ENCODE results near the gene AUTS2. TPM values are rescaled to one million over a fixed set of nuclear protein-coding genes. Genes with fewer than 3 reads are reported as not detected.

Gene AUTS2
- total and polyA plus RNA-seq, 2 experiments from 2014 or later, result 3.0 to 4.4 TPM

DNA sequence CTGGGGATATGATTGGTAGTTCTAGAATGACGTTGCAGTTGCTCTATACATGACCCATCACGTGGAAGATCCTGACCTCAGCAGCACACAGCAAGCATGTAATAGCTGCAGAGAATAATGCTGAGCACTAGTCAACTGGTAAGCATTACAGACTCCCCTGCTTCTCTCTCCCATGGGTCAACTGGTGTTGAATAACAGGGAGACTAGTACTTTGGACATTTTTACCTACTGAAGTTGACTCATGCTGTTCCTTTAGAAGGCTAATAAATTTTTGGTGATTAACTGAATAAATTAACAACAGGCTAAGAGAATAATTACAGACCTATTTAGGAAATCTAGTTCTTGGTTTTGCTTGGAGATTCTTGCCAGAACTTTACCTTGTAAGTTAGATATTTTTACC, 234.1 kb downstream of the AUTS2 start:
- no peaks in the 10 kb centered on the region for H3K4me1 ChIP-seq (ENCODE audit: insufficient read depth)

DNA sequence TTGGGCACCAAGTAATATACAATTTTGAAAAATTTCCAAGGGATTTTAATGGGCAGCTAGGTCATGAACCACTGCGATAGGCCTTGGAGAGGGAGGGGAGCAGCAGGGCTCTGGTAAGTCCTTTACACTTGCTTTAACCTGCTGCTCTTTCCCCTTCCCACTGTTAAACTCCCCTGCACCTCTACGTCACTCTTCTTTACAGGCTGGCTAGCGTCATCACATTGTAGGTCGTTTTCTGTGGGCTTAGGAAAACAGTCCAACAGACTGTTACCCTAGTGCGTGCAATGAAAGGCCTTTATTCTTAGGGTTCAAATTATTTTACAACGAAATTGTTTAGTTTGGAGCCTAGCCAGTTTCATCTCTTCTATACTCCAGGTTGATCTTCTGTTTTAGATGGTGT, 235.7 kb downstream of the AUTS2 start:
- Histone ChIP-seq H3K27ac (no peak overlapping the region), H3K4me1 (ENCODE audit: insufficient read depth) (no peaks in the 10 kb centered on the region), H3K9me3 (ENCODE audit: low read depth) (no peaks in the 10 kb centered on the region), H3K4me3 (no peak overlapping the region), H3K36me3 (ENCODE audit: low read depth) (peaks cover under 1% of the 10 kb centered on the region; the same call in 1 of the 2 replicates), H3K9ac (no peak overlapping the region), H4K20me1 (ENCODE audit: insufficient read depth) (no peaks in the 10 kb centered on the region), H3K79me2 (ENCODE audit: insufficient read depth) (no peaks in the 10 kb centered on the region), H3F3A (ENCODE audit: insufficient read depth) (no peaks in the 10 kb centered on the region), H3K27me3 (replicated peaks; ENCODE audit: insufficient read depth) (no peaks in the 10 kb centered on the region), H3K4me2 (ENCODE audit: unreplicated experiment) (no peak overlapping the region), H2AFZ (no peak overlapping the region), H3K9me2 (ENCODE audit: insufficient read depth) (no peaks in the 10 kb centered on the region)
- no peak for DNase-seq
- in situ Hi-C loops (cut with MboI), result no loop called here
- WGBS, 2 experiments (ENCODE audit: low coverage in 1 of 2, low lambda C conversion rate in 2 of 2, missing lambda C conversion rate in 2 of 2), result 71 to 79% methylated on average over 6 of the region's 6 CpGs
- TF ChIP-seq EZH2 (IDR thresholded peaks at IDR 0.05; ENCODE audit: insufficient read depth, poor library complexity, severe bottlenecking) (no peak), EZH2phosphoT487 (IDR thresholded peaks at IDR 0.05; ENCODE audit: insufficient read depth, low read depth) (no peak)

More for the DNA sequence above, 234.1 kb downstream of the AUTS2 start:
- WGBS, 2 experiments (ENCODE audit: low coverage in 1 of 2, low lambda C conversion rate in 2 of 2, missing lambda C conversion rate in 2 of 2), result 59 to 65% methylated on average over 2 of the region's 2 CpGs
- Histone ChIP-seq H3K9me3 (ENCODE audit: low read depth) (no peaks in the 10 kb centered on the region), H3K4me2 (ENCODE audit: unreplicated experiment) (no peak overlapping the region), H3K9ac (no peak overlapping the region), H3K79me2 (ENCODE audit: insufficient read depth) (no peaks in the 10 kb centered on the region), H3F3A (ENCODE audit: insufficient read depth) (no peaks in the 10 kb centered on the region), H3K27me3 (replicated peaks; ENCODE audit: insufficient read depth) (no peaks in the 10 kb centered on the region), H3K9me2 (ENCODE audit: insufficient read depth) (no peaks in the 10 kb centered on the region), H3K36me3 (ENCODE audit: low read depth) (peaks cover 3% of the 10 kb centered on the region; the same call in 1 of the 2 replicates), H3K4me3 (no peak overlapping the region), H4K20me1 (ENCODE audit: insufficient read depth) (no peaks in the 10 kb centered on the region), H2AFZ (no peak overlapping the region), H3K27ac (no peak overlapping the region)
- DNase-seq, result no peak
- in situ Hi-C loops (cut with MboI), result no loop called here
- TF ChIP-seq EZH2 (IDR thresholded peaks at IDR 0.05; ENCODE audit: insufficient read depth, poor library complexity, severe bottlenecking) (no peak), EZH2phosphoT487 (IDR thresholded peaks at IDR 0.05; ENCODE audit: insufficient read depth, low read depth) (no peak)

DNA sequence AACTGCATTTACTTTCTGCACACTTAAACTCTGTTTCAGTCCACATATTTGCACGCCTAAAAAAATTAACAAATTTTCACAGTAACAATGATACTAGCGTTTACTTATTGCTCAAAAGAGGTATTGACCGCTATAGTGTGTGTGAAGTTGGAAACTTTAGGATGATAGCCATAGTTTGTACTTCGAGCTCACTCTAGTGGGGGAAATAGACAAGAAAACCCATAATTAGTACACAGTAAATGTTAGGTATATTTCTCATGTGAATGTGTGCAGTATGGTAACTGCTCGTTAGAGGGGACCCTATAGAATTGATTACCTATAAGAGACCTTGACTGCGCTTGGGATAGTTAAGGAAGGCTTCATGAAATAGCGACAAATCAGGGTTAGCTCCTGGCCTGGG, 238.4 kb downstream of the AUTS2 start:
- DNase-seq, result no peak
- H3K27me3 ChIP-seq (replicated peaks; ENCODE audit: insufficient read depth), result no peaks in the 10 kb centered on the region
- no peak overlapping the region for H3K4me2 ChIP-seq (ENCODE audit: unreplicated experiment)
- no peak for TF ChIP-seq EZH2phosphoT487 (IDR thresholded peaks at IDR 0.05; ENCODE audit: insufficient read depth, low read depth)
- H4K20me1 ChIP-seq (ENCODE audit: insufficient read depth), result no peaks in the 10 kb centered on the region
- H3K9ac ChIP-seq, result no peak overlapping the region
- no peaks in the 10 kb centered on the region for H3K79me2 ChIP-seq (ENCODE audit: insufficient read depth)
- H3K9me3 ChIP-seq (ENCODE audit: low read depth), result no peaks in the 10 kb centered on the region
- H3F3A ChIP-seq (ENCODE audit: insufficient read depth), result no peaks in the 10 kb centered on the region
- H3K9me2 ChIP-seq (ENCODE audit: insufficient read depth), result no peaks in the 10 kb centered on the region
- no peaks in the 10 kb centered on the region for H3K36me3 ChIP-seq (ENCODE audit: low read depth)
- in situ Hi-C loops (cut with MboI), result no loop called here
- no peak overlapping the region for H3K4me3 ChIP-seq
- no peak overlapping the region for H3K27ac ChIP-seq
- 90 to 93% methylated on average over 7 of the region's 7 CpGs for WGBS, 2 experiments (ENCODE audit: low coverage in 1 of 2, low lambda C conversion rate in 2 of 2, missing lambda C conversion rate in 2 of 2)
- H3K4me1 ChIP-seq (ENCODE audit: insufficient read depth), result no peaks in the 10 kb centered on the region
- no peak overlapping the region for H2AFZ ChIP-seq

DNA sequence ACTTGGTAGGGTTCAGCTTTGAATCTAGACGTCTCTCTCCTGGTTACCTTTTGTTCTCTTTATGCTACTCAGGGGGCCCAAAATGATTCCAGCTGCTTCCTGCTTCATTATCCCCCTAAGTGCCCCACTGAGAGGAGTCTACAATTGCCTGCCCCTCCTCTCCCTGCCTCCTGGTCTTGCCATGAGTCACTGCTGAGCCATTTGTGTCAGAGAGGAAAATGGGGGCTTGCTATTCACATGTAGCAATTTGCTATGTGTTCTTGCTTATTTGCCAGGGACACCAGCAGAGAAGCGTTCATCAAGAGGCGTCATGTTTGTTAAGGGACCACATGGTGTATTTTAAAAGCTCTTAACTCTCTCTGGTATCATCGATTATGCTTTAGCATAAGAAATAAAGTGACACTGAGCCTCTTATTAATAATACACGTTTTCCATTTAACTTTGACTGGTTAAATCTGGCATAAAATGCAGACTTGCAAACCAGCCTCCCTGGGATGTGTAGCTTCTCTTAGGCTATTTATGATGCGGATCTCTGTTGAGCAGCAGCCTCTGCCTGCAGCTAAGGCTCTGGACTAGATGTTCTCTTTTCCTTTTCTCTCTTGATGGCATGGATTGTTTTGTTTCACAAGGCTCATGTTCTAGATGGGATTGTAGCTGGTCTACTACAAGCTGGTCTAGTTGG, 239.3 kb downstream of the AUTS2 start:
- H3K4me3 ChIP-seq, result no peak overlapping the region
- no peaks in the 10 kb centered on the region for H3K79me2 ChIP-seq (ENCODE audit: insufficient read depth)
- no peak overlapping the region for H3K27ac ChIP-seq
- H3F3A ChIP-seq (ENCODE audit: insufficient read depth), result no peaks in the 10 kb centered on the region
- H3K9ac ChIP-seq, result no peak overlapping the region
- 51 to 61% methylated on average over 6 of the region's 6 CpGs for WGBS, 2 experiments (ENCODE audit: low coverage in 1 of 2, low lambda C conversion rate in 2 of 2, missing lambda C conversion rate in 2 of 2)
- H3K4me1 ChIP-seq (ENCODE audit: insufficient read depth), result no peaks in the 10 kb centered on the region
- no peaks in the 10 kb centered on the region for H3K36me3 ChIP-seq (ENCODE audit: low read depth)
- TF ChIP-seq EZH2phosphoT487 (IDR thresholded peaks at IDR 0.05; ENCODE audit: insufficient read depth, low read depth), result no peak
- TF ChIP-seq EZH2 (IDR thresholded peaks at IDR 0.05; ENCODE audit: insufficient read depth, poor library complexity, severe bottlenecking), result no peak
- DNase-seq, result peak; percentile 25
- H2AFZ ChIP-seq, result no peak overlapping the region
- no peak overlapping the region for H3K4me2 ChIP-seq (ENCODE audit: unreplicated experiment)
- no peaks in the 10 kb centered on the region for H4K20me1 ChIP-seq (ENCODE audit: insufficient read depth)
- no peaks in the 10 kb centered on the region for H3K9me2 ChIP-seq (ENCODE audit: insufficient read depth)
- no peaks in the 10 kb centered on the region for H3K9me3 ChIP-seq (ENCODE audit: low read depth)
- H3K27me3 ChIP-seq (replicated peaks; ENCODE audit: insufficient read depth), result peaks cover 5% of the 10 kb centered on the region; the same call in 1 of the 2 replicates
- in situ Hi-C loops (cut with MboI), result no loop called here

All from GM23248 (cell line).